ENCODE measurements around the gene SCN9A. TPM values are rescaled to one million over a fixed set of nuclear protein-coding genes. Genes with fewer than 3 reads are reported as not detected.

The SCN9A gene
- total RNA-seq, 1 donor from 2014 or later = 11.2 TPM

DNA sequence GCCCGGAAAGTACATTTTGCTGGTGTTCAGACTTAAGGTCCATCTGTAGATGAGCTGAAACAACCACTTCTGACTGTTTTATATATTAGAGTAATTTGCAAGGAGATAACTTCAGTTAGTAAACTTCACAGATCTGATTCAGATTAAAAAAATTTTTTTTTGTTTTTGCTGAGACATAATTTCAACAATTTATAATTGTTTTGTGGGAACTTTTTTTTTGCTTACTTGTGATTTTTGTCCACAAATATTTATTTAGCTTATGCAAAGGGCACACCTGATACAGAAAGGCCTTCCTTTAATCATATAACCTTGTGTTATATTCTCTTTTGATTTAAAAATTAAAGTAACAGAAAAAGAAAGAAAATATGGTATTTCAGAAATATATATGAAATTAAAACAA, 9.6 kb upstream of the SCN9A start:
- Mint-ChIP-seq H3K4me3 (ENCODE audit: unreplicated experiment) (no peak overlapping the region), H3K27me3 (ENCODE audit: unreplicated experiment) (no peaks in the 10 kb centered on the region), H3K4me1 (ENCODE audit: low read depth, unreplicated experiment) (no peaks in the 10 kb centered on the region), H3K27ac (ENCODE audit: unreplicated experiment) (no peak overlapping the region), H3K36me3 (ENCODE audit: unreplicated experiment) (no peaks in the 10 kb centered on the region), H3K9me3 (ENCODE audit: unreplicated experiment) (no peaks in the 10 kb centered on the region)
- no peak for DNase-seq
- TF ChIP-seq, protein P1, sequence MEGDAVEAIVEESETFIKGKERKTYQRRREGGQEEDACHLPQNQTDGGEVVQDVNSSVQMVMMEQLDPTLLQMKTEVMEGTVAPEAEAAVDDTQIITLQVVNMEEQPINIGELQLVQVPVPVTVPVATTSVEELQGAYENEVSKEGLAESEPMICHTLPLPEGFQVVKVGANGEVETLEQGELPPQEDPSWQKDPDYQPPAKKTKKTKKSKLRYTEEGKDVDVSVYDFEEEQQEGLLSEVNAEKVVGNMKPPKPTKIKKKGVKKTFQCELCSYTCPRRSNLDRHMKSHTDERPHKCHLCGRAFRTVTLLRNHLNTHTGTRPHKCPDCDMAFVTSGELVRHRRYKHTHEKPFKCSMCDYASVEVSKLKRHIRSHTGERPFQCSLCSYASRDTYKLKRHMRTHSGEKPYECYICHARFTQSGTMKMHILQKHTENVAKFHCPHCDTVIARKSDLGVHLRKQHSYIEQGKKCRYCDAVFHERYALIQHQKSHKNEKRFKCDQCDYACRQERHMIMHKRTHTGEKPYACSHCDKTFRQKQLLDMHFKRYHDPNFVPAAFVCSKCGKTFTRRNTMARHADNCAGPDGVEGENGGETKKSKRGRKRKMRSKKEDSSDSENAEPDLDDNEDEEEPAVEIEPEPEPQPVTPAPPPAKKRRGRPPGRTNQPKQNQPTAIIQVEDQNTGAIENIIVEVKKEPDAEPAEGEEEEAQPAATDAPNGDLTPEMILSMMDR (IDR thresholded peaks at IDR 0.05; ENCODE audit: partially characterized antibody, unreplicated experiment) = no peak

DNA sequence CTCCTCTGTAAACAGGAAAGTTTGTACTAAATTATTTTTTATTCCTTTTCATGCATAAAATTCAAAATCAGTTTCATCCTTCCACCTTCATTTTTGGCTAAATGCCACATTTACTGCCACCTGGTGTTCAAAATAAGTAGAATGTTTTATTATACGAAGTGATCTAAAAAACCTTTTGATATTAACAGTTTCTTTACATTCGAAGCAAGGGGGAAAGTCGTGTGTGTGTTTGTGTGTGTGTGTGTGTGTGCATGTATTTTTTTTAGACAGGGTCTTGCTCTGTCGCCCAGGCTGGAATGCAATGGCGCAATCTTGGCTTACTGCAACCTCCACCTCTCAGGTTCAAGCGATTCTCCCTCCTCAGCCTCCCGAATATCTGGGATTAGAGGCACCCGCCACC, 9.0 kb upstream of the SCN9A start:
- Mint-ChIP-seq H3K4me3 (ENCODE audit: unreplicated experiment) (no peak overlapping the region), H3K27ac (ENCODE audit: unreplicated experiment) (no peak overlapping the region), H3K36me3 (ENCODE audit: unreplicated experiment) (no peaks in the 10 kb centered on the region), H3K27me3 (ENCODE audit: unreplicated experiment) (no peaks in the 10 kb centered on the region), H3K4me1 (ENCODE audit: low read depth, unreplicated experiment) (no peaks in the 10 kb centered on the region), H3K9me3 (ENCODE audit: unreplicated experiment) (no peaks in the 10 kb centered on the region)
- TF ChIP-seq, protein P1 (IDR thresholded peaks at IDR 0.05; ENCODE audit: partially characterized antibody, unreplicated experiment) = peak; percentile 70
- DNase-seq = no peak

- H3K4me3 Mint-ChIP-seq (ENCODE audit: unreplicated experiment) = no peak overlapping the region
- H3K9me3 Mint-ChIP-seq (ENCODE audit: unreplicated experiment) = no peaks in the 10 kb centered on the region
- no peaks in the 10 kb centered on the region for H3K4me1 Mint-ChIP-seq (ENCODE audit: low read depth, unreplicated experiment)
- no peaks in the 10 kb centered on the region for H3K27me3 Mint-ChIP-seq (ENCODE audit: unreplicated experiment)
- no peaks in the 10 kb centered on the region for H3K36me3 Mint-ChIP-seq (ENCODE audit: unreplicated experiment)
- no peak overlapping the region for H3K27ac Mint-ChIP-seq (ENCODE audit: unreplicated experiment)
- no peak for DNase-seq
- TF ChIP-seq, protein P1 (IDR thresholded peaks at IDR 0.05; ENCODE audit: partially characterized antibody, unreplicated experiment) = no peak
These were observed 6.7 kb upstream of the SCN9A start for GRCh38 chr2:166382448-166382847.

DNA sequence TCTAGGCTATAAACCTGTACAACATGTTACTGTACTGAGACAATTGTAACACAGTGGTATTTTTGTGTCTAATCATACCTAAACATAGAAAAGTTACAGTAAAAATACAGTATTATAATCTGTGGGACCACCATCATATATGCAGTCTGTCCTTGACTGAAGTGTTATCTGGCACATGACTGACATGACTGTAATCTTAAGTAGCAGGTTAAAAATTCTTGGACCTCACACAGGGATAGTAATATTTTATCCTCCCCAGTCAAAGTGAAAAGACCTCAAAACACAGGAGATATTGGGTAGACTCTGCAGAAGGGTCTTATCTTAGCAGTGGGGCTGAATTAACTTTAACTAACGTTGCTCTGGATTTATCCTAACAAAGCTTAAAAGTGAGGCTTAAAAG, 4.9 kb upstream of the SCN9A start:
- Mint-ChIP-seq H3K27me3 (ENCODE audit: unreplicated experiment) (no peaks in the 10 kb centered on the region), H3K36me3 (ENCODE audit: unreplicated experiment) (no peaks in the 10 kb centered on the region), H3K4me1 (ENCODE audit: low read depth, unreplicated experiment) (no peaks in the 10 kb centered on the region), H3K4me3 (ENCODE audit: unreplicated experiment) (no peak overlapping the region), H3K27ac (ENCODE audit: unreplicated experiment) (no peak overlapping the region), H3K9me3 (ENCODE audit: unreplicated experiment) (peaks cover 2% of the 10 kb centered on the region)
- DNase-seq = no peak
- TF ChIP-seq, protein P1 (IDR thresholded peaks at IDR 0.05; ENCODE audit: partially characterized antibody, unreplicated experiment) = no peak

- no peaks in the 10 kb centered on the region for H3K27me3 Mint-ChIP-seq (ENCODE audit: unreplicated experiment)
- peaks cover 2% of the 10 kb centered on the region for H3K9me3 Mint-ChIP-seq (ENCODE audit: unreplicated experiment)
- no peaks in the 10 kb centered on the region for H3K36me3 Mint-ChIP-seq (ENCODE audit: unreplicated experiment)
- no peak for DNase-seq
- H3K4me1 Mint-ChIP-seq (ENCODE audit: low read depth, unreplicated experiment) = peaks cover 5% of the 10 kb centered on the region
- H3K27ac Mint-ChIP-seq (ENCODE audit: unreplicated experiment) = peak overlapping the region; percentile 82
- TF ChIP-seq, protein P1 (IDR thresholded peaks at IDR 0.05; ENCODE audit: partially characterized antibody, unreplicated experiment) = no peak
- peak overlapping the region; percentile 92 for H3K4me3 Mint-ChIP-seq (ENCODE audit: unreplicated experiment)
These were observed 1.1 kb upstream of the SCN9A start for GRCh38 chr2:166376873-166377272.
